ENCODE data around the gene AMMECR1.

GRCh38 chrX:110182865-110183264 is 135.0 kb downstream of the AMMECR1 start:
- no peak for TF ChIP-seq POLR2A (IDR thresholded peaks at IDR 0.05; ENCODE audit: low read depth, low read length)
- TF ChIP-seq CTCF (conservative IDR thresholded peaks at IDR 0.05; ENCODE audit: low read depth, low read length): no peak
- no peak for TF ChIP-seq SMC3 (IDR thresholded peaks at IDR 0.05; ENCODE audit: low read depth, low read length)
- no peak for TF ChIP-seq MAZ (IDR thresholded peaks at IDR 0.05; ENCODE audit: borderline replicate concordance, low read depth, low read length)
- TF ChIP-seq CEBPB (IDR thresholded peaks at IDR 0.05; ENCODE audit: low read depth, low read length): no peak
- TF ChIP-seq ELK1 (IDR thresholded peaks at IDR 0.05; ENCODE audit: borderline replicate concordance, low read depth, low read length): no peak
- TF ChIP-seq RFX5 (IDR thresholded peaks at IDR 0.05; ENCODE audit: low read depth, low read length): no peak
- TF ChIP-seq MXI1 (IDR thresholded peaks at IDR 0.05; ENCODE audit: borderline replicate concordance, low read depth, low read length): no peak
- TF ChIP-seq MAFK (IDR thresholded peaks at IDR 0.05; ENCODE audit: low read depth, low read length): no peak
- TF ChIP-seq FOS (IDR thresholded peaks at IDR 0.05; ENCODE audit: low read depth, low read length): no peak
- no peak for TF ChIP-seq CHD1 (IDR thresholded peaks at IDR 0.05; ENCODE audit: low read depth, low read length)
- no peak for TF ChIP-seq BHLHE40 (IDR thresholded peaks at IDR 0.05; ENCODE audit: low read depth, low read length)
